WTC11 (cell line): ENCODE data around the gene LIX1L.

Experiments
- CTCF ChIP-seq: fragments of 200-600 bp; IDR thresholded peaks from 2 replicates; pipeline ENCODE4 v1.8.0; 2022; ENCODE audit warnings: antibody characterized with exemption
- ESRRA ChIP-seq: sonication (generic); formaldehyde crosslinking; IDR thresholded peaks from 2 replicates; pipeline ENCODE4 v1.8.1; 2022; ENCODE audit warnings: mild to moderate bottlenecking, missing genetic modification reagents, borderline replicate concordance
- HMGXB4 ChIP-seq: sonication (generic); formaldehyde crosslinking; IDR thresholded peaks from 2 replicates; pipeline ENCODE4 v1.8.1; 2023; ENCODE audit warnings: mild to moderate bottlenecking, moderate library complexity, missing genetic modification reagents
- MAX ChIP-seq: sonication (generic); formaldehyde crosslinking; IDR thresholded peaks from 2 replicates; pipeline ENCODE4 v1.8.0; 2022; ENCODE audit warnings: mild to moderate bottlenecking, missing genetic modification reagents
- TEAD4 ChIP-seq: sonication (generic); formaldehyde crosslinking; IDR thresholded peaks from 2 replicates; pipeline ENCODE4 v1.8.0; 2022; ENCODE audit warnings: mild to moderate bottlenecking, missing genetic modification reagents
- ZBTB21 ChIP-seq: sonication (generic); formaldehyde crosslinking; IDR thresholded peaks from 2 replicates; pipeline ENCODE4 v1.8.1; 2023; ENCODE audit warnings: mild to moderate bottlenecking, missing genetic modification reagents, borderline replicate concordance
- ZNF281 ChIP-seq: sonication (generic); formaldehyde crosslinking; IDR thresholded peaks from 2 replicates; pipeline ENCODE4 v1.8.0; 2023; ENCODE audit warnings: mild to moderate bottlenecking, missing genetic modification reagents
- ZNF416 ChIP-seq: fragments of 250-450 bp; sonication (Bioruptor Pico); IDR thresholded peaks from 2 replicates; pipeline ENCODE4 v1.9.0; 2021; ENCODE audit warnings: mild to moderate bottlenecking, inconsistent platforms
- TF ChIP-seq, protein P1 (sequence below): sonication (generic); formaldehyde crosslinking; conservative IDR thresholded peaks from 2 replicates; pipeline ENCODE4 v1.8.1; 2022; ENCODE audit warnings: mild to moderate bottlenecking, missing genetic modification reagents

GRCh38 chr1:145926686-145927062 is 31.1 kb downstream of the LIX1L start:
- TF ChIP-seq HMGXB4 (no peak), CTCF (no peak), TEAD4 (CRISPR knock-in tag) (no peak), ZBTB21 (no peak), MAX (no peak), ESRRA (no peak), ZNF416 (CRISPR knock-in tag) (no peak), ZNF281 (no peak)
- TF ChIP-seq, protein P1, sequence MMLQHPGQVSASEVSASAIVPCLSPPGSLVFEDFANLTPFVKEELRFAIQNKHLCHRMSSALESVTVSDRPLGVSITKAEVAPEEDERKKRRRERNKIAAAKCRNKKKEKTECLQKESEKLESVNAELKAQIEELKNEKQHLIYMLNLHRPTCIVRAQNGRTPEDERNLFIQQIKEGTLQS: no peak
